GM21723 (cell line): ENCODE measurements around the gene HYAL1.
A peak's percentile ranks its signal among the peaks of the same experiment; 100 is the strongest.
"Not testable (repeated sequence)": the region's sequence is repeated elsewhere in the genome, so short reads cannot be mapped to it uniquely, and the experiment has no call there.

Experiments used
- ATAC-seq: cut with Tn5 transposase; IDR thresholded peaks from one replicate; pipeline ENCODE4 v1.9.1; 2021; ENCODE audit warnings: mild to moderate bottlenecking, moderate library complexity; ENCODE audit not compliant: unreplicated experiment

HYAL1 gene

DNA sequence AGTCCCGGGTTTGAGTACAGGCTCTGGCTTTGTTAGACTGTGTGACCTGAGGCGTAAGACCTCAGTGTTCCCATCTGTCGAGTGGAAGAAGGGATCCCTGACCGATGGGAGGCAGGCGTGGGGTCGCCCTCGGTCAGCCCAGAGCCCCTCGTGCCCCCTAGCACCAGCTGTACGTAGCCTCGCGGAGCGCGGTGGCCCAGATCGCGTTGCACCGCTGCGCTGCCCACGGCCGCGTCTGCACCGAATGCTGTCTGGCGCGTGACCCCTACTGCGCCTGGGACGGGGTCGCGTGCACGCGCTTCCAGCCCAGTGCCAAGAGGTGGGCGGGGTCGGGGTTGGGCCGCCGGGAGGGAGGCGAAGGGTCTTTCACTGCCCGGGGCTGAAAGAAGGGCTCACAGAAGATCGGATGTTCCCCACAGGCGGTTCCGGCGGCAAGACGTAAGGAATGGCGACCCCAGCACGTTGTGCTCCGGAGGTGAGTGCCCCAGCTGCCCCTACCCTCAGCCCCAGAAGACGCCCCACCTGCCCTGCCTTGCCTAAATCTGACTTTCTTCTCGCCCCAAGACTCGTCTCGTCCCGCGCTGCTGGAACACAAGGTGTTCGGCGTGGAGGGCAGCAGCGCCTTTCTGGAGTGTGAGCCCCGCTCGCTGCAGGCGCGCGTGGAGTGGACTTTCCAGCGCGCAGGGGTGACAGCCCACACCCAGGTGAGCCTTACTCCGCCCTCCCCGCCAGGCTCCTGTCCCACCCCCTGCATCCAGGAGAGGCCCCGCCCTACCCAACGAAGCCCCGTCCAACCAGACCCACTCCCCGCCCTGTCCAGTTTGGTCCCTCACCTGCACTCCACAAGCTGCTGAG, 28.0 kb downstream of the HYAL1 start:
- ATAC-seq = no peak

DNA sequence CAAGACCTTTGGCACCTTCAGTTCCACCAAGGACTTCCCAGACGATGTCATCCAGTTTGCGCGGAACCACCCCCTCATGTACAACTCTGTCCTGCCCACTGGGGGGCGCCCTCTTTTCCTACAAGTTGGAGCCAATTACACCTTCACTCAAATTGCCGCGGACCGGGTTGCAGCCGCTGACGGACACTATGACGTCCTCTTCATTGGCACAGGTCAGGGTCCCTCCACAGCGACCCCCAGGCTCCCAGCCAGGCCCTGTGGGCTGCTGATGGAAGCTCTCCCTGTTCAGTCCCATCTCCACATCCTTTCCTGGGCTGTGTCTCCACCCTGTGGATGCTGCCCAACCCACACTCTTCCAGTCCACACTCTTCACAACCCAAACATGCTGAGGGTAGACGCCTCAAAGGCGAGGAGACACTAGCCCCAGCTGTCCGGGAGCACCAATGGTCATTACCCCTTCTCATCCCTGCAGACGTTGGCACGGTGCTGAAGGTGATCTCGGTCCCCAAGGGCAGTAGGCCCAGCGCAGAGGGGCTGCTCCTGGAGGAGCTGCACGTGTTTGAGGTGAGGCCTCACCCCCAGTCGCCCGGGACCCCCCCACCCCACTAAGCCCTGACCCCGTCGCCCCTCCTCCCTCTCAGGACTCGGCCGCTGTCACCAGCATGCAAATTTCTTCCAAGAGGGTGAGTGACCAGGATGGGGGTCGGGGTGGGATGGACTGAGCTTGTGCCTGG, 28.8 kb downstream of the HYAL1 start:
- ATAC-seq = no peak

DNA sequence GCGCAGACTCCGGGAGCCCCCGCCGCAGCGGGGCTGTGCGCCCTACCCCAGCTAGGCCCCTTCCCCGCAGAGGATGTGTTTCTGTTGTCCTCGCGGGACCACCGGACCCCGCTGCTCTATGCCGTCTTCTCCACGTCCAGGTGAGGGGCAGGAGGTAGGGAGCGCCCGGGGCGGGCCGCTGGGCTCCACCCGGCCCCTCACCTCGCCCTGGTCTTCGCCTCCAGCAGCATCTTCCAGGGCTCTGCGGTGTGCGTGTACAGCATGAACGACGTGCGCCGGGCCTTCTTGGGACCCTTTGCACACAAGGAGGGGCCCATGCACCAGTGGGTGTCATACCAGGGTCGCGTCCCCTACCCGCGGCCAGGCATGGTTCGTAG, 29.7 kb downstream of the HYAL1 start:
- ATAC-seq = no peak

DNA sequence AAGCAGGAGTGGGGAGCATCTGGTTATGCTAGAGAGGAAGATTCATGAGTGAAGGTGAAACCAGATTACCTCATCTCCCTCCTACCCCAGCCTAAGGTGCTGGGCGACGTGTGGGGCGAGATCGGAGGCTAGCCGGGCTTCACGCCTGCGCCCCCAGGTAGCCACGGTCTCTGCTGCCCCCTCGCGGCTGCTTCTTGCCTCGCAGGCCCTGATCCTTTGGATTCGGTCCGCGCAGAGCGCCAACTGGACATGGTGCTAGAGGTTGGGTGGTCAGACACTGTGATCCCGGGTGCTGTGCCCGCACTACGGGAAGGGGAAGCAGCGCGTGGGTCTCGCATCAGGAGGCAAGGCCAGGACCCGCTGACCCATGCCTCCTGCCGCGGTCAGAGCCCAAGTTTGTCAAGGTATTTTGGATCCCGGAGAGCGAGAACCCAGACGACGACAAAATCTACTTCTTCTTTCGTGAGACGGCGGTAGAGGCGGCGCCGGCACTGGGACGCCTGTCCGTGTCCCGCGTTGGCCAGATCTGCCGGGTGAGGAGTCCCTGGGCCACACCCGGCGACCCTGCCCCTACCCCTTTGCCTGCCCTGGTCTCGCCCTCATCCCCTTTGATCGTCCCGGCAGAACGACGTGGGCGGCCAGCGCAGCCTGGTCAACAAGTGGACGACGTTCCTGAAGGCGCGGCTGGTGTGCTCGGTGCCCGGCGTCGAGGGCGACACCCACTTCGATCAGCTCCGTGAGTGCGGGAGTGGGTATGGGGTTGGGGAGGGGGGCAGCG, 30.3 kb downstream of the HYAL1 start:
- peak; percentile 88 for ATAC-seq

DNA sequence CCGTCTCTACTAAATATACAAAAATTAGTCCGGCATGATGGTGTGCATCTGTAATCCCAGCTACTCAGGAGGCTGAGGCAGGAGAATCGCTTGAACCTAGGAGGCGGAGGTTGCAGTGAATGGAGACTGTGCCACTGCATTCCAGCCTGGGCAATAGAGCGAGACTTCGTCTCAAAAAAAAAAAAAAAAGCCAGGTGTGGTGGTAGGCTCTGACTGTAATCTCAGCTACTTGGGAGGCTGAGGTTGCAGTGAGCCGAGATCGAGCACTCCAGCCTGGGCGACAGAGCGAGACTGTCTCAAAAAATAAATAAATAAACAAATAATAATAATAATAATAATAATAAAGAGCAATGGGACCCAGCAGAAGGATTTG, 30.9 kb downstream of the HYAL1 start:
- not testable (repeated sequence) for ATAC-seq

DNA sequence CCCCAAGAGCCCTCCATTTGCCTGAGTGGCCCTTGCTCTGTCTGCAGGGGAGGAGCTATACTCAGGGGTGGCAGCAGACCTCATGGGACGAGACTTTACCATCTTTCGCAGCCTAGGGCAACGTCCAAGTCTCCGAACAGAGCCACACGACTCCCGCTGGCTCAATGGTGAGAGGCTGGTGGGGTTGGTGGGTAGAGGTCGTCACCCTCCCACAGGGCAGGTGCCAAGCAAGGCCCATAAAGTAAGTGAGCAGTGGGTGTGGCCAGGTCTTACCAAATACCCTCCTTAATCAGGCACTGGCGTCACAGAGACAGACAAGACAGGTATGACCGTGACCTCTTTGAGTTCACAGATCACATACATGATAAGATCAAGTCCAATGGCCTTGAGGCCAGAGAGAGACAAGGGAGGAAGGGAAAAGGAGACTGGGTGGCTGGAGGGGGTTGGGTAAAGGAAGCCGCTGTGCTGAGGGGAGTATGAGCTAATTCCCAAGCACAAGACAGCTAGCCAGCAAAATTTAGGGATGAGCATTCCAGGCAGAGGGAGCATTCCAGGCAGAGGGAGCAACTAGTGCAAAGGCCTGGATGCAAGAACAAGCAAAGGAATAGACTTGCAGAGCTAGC, 31.9 kb downstream of the HYAL1 start:
- no peak for ATAC-seq

DNA sequence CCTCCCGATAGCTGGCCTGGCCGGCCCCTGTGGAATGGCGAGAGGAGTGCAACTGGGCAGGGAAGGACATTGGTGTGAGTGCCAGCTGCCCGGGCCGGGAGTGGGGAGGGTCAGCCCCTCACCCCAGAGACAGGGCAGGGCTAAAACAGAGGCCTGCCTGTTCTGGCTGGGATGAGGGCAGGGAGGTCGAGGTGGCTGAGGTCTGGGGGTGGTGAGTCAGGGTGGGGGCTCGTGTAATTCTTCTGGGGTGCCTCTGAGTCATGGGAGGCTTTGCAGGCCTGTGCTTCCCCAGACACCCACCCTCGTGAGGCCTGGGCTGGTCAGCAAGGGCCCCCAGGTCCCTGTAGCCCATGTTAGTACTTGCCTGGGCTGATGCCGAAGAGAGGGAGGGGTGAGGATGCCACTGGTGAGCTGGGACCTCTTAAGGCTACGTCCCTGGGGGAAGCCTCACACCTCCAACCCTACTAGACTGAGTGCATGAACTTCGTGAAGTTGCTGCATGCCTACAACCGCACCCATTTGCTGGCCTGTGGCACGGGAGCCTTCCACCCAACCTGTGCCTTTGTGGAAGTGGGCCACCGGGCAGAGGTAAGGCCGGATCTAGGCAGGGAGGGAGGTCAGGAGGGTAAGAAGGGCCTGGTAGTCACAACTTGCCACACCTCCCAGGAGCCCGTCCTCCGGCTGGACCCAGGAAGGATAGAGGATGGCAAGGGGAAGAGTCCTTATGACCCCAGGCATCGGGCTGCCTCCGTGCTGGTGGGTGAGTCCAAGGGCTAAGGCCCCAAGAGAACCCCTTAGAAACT, 32.8 kb downstream of the HYAL1 start:
- no peak for ATAC-seq

DNA sequence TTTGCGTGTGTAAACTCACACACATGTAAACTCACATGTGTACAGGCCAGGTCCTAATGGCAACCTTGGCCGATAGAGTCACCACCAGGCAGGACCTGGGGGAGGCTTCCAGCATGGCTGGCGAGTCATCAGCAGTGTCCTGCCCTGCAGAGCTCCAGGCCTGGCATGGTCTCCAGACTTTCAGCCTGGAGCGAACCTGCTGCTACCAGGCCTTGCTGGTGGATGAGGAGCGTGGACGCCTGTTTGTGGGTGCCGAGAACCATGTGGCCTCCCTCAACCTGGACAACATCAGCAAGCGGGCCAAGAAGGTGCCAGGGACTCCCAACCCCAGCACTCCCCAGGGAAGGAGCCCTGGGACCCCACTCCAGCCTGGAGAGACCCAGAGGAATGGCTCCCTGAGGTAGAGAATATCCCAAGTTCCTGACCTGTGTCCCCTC, 33.4 kb downstream of the HYAL1 start:
- ATAC-seq = no peak

DNA sequence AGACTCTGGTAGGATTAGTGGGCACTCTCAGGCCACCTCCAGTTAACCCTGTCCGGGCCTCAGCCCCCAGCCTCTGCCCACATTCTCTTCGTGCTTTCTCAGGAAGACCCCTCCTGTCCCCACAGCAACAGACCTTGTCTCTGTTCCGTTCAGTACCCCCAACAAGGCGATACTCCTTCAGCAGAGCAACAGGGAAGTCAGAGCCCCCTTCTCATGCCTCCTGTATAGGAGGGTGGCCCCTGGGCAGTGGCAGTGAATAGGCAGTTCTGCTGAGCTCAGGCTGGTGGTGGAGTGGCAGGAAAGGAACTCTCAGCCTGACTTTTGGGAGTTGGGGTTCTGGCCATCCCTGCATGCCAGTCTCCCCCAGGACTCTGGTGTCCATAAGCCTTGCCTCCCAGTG, 33.9 kb downstream of the HYAL1 start:
- no peak for ATAC-seq

DNA sequence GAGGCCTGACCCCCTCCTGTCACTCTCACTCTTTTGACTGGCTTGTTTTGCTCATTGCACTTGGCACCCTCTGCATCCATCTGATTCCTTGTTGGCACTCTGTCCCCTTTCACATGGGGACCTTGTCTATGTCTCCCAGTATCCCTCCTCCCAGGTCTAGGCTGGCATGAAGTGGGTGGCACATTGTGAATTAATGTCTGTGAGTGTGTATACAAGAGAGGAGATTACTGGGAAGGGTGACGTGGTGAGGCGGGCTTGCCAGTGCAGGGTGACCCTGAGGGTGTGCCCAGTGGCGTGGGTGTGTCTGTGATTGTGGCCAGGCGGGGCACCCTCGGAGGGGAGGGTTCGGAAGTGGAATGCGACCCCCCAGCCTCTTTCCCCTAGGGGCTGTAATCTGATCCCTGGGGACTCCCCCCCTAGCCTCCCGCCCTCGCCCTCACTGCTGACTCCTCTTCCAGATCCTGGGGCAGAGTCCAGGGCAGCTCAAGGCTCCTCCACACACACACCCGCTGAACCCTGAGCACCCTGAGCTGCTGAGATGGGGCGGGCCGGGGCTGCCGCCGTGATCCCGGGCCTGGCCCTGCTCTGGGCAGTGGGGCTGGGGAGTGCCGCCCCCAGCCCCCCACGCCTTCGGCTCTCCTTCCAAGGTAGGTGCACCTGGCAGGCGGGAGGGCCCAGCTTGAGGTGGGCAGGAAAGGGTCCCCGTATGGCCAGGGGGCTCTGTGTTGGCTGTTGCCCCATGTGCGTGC, 34.5 kb downstream of the HYAL1 start, which contains the start of gene SEMA3B:
Gene SEMA3B (plus strand): TSS at position 445 of the 749 bp plus-strand sequence. CDS start 94 bp downstream, at position 539.
- ATAC-seq = no peak

DNA sequence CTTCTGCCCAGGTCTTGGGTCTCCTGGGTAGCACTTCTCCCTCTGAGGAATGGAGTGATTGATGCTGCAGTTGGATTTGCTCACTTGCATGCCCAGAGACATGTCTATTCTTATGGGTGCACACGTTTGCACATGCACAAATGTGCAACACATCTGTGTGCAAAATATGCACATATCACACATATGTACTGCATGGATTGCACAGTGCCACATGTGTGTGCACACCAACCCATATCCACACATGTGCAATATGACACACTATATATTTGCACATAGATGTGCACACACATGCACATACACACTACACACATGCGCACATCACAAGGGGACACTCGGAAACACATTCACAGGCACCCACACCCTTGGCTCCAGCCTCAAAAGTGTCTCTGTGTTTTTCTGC, 35.1 kb downstream of the HYAL1 start:
- ATAC-seq = no peak

DNA sequence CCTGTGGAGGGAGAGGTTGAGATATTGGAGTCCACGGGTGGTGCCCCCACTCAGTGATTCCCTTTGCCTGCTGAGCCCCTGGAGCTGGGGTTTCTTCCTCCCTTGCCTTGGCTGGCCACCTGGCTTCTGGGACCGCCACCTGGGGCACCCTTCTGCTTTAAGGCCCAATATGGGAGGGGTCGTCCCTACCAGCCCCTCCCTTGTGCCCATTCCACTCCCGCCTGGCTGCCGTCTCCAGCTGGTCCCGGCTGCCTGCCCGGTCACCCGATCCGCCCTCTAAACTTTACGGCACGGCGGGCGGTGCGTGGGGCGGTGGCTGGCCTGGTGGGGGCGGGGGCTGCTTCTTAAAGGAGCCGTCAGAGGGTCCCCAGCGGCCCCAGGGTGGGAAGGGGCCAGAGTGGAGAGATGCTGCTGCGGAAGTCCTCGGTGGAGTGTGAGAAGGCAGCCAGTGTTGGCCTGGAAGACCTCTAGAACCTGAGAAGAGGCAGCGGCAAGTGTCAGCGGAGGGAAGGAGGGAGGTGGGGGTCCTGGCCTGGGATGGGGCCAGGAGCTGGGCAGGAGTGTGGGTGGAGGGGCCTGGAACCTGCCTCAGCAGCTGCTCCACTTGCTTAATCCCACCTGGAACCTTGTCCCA, 36.0 kb downstream of the HYAL1 start:
- no peak for ATAC-seq

DNA sequence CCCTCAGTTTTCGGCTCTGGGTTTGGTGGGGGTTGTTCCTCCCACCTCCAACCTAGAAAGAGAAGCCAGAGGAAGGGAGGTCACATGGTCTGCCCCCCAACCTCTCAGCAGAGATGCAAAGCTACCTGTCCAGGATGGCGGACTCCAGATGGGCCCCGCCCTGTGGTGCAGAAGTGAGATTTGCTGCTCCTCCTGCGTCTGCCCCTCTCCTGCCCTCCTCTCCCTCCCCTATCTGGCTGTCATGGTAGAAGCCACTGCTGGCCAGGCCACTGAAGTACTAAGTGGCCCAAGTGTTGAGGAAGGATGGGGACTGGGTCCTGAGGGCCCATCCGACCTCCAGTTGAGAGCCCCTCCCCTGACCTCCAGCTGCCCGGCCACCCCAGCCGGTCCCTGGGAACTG, 36.5 kb downstream of the HYAL1 start:
- ATAC-seq = no peak

DNA sequence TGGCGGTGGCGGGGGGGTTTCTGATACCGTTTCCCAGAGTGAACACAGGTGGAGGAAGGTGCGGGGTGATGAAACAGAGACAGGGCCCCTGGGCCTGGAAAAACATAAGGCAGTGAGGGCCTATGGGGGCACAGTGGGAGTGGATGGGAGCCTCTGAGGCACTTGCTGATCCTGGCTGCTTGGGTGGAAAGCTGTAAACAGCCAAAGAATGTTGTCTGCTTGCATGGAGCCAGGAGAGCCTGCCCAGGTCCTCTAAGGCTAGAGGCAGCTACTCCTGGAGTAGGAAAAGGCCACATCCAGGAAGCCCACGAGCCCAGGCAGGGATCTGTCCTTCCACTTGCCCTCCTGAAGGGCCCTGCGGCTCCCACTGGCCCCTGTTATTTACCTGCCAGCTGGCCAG, 37.4 kb downstream of the HYAL1 start:
- no peak for ATAC-seq

DNA sequence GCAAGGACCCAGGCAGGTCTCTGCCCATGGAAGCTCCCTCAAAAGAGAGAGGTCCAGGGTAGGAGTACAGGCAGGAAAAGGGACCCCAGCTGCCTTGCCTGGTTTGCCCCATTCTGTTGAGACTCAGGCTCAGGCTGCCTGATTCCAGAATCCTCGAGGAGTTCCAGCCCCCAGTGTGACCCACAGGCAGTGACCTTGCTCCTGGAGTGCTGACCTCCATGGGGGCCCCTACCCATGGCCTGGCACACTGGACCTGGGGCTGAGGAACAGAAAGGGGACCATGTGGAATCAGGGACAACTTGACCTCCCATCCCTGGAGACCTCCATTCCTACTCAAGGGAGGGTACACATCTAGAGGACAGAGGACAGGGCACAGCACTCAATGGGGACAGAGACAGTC, 37.8 kb downstream of the HYAL1 start:
- ATAC-seq = no peak

DNA sequence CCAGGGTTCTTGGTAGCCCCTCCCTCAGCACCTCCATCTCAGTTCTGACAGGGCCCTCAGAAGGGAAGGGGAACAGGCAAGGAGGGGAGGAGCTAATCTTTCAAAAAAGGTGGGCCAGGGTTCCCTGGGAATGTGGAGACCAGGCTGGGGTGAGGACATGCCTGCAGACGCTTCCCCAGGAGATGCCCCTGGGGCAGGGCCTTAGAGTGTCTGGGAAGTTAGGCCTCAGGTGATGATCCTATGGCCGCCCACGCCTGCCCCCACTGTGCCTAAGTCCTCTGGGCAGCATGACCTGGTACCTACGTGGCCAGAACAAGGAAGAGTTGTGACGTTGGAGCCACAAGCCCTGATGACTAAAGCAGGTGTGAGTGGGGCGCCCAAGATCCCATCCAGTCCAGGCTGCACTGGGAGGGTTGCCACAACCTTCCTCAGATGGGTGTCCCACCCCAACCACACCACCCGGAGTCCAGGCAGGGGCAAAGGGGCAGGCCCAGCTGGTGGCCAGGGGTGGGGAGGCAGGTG, 38.3 kb downstream of the HYAL1 start:
- no peak for ATAC-seq

DNA sequence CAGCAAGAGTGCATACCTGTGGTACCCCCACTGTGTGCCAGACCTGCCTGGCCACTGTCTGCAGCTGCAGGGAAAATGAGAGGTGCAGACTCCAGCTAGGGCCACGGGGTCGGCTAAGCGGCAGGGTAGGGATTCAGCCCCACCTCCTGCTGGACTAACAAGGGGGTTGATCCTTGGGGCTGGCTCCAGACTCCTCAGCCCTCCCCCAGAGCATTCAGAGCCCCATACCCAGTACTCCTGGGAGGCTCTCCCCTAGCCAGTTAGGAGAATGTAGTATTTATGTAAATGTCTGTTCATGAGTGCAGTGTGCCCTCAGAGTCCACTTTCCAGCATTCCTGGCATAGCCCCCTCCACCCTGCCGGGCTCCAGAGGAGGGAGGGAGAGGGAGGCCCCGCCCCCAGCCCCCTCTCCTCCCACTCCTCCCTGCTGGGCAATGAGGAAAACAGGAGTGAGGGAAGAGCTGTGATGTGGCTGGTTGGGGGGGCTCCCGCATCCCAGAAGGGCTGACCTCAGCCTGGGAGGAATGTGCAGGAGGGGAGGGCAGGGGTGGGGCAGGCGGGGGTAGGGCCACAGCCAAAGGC, 38.9 kb downstream of the HYAL1 start:
- no peak for ATAC-seq
